HepG2 (cell line): ENCODE results near the gene CCDC167. TPM values are rescaled to one million over a fixed set of nuclear protein-coding genes. Genes with fewer than 3 reads are reported as not detected.
A peak's percentile ranks its signal among the peaks of the same experiment; 100 is the strongest.

Source experiments
- ATAC-seq: fragments of 200-7000 bp; cut with Tn5 transposase; 3 replicates; pipeline ENCODE4 v1.9.1; 2020; ENCODE audit warnings: mild to moderate bottlenecking, moderate library complexity
- BruUV-seq: library from RNA; stranded (reverse); fragments of 400-500 nt; replicated peaks from 2 replicates; lab custom pipeline; 2021; lab: Mats Ljungman, UMichigan
- CTCF ChIA-PET: fragments of 300-600 bp; formaldehyde crosslinking; extraction: SDS; loops from one replicate; lab custom pipeline; 2021; ENCODE audit warnings: low total read pairs, inconsistent platforms, low intra/inter-chr PET ratio; lab: Yijun Ruan, JAX
- POLR2A ChIA-PET: fragments of 350-600 bp; sonication (Branson Sonifier 250); formaldehyde crosslinking; loops from one replicate; lab custom pipeline; 2020; ENCODE audit warnings: antibody characterized with exemption, inconsistent platforms; lab: Yijun Ruan, JAX
- DNase-seq: peaks from one replicate; pipeline ENCODE4 v3.0.0-alpha.2; 2015; ENCODE audit warnings: low spot score
- FAIRE-seq: peaks from 3 replicates; lab custom pipeline; 2011; peaks lifted over from hg19 to GRCh38; lab: Jason Lieb, UNC
- H2AFZ ChIP-seq: one replicate; pipeline ENCODE4 v1.6.1; 2011; ENCODE audit warnings: low read length, inconsistent platforms
- H3K27ac ChIP-seq: fragments of 300-600 bp; 3 replicates; pipeline ENCODE4 v1.8.0; 2011; ENCODE audit warnings: mixed run types, mild to moderate bottlenecking, mixed read lengths, low read length, inconsistent platforms; ENCODE audit not compliant: insufficient read depth; ENCODE audit errors: extremely low read length
- H3K27me3 ChIP-seq, 2 experiments: fragments of 200-600 bp in 1 of 2; 2 replicates in 1 of 2; 3 replicates in 1 of 2; pipeline versions ENCODE4 v1.6.0 to v1.8.0; 2011; ENCODE audit warnings: low read length in 2 of 2, mild to moderate bottlenecking in 2 of 2, moderate library complexity in 2 of 2, inconsistent platforms in 1 of 2; ENCODE audit not compliant: insufficient read depth in 2 of 2, control insufficient read depth in 1 of 2
- H3K36me3 ChIP-seq, 2 experiments: fragments of 200-600 bp in 1 of 2; replicated peaks in 1 of 2; 2 replicates in 1 of 2; 3 replicates in 1 of 2; pipeline versions ENCODE4 v1.5.1 to v1.8.0; 2011; ENCODE audit warnings: low read length in 2 of 2, inconsistent platforms in 1 of 2; ENCODE audit not compliant: insufficient read depth in 2 of 2, control insufficient read depth in 1 of 2
- H3K4me1 ChIP-seq: 2 replicates; pipeline ENCODE4 v1.5.1; 2012; ENCODE audit warnings: low read length, inconsistent platforms; ENCODE audit not compliant: insufficient read depth
- H3K4me2 ChIP-seq: 2 replicates; pipeline ENCODE4 v1.6.0; 2011; ENCODE audit warnings: low read depth, low read length, inconsistent platforms
- H3K4me3 ChIP-seq, 3 experiments: fragments of 200-600 bp in 1 of 3; sonication (generic), shearing (Covaris generic) in 1 of 3; replicated peaks in 1 of 3; 2 replicates each; pipeline ENCODE4 v1.5.1; 2011 to 2016; ENCODE audit warnings: low read length in 3 of 3, inconsistent platforms in 2 of 3, low read depth in 2 of 3, mild to moderate bottlenecking in 2 of 3, control low read depth in 1 of 3, mixed read lengths in 1 of 3; ENCODE audit not compliant: insufficient read depth in 1 of 3
- H3K79me2 ChIP-seq: one replicate; pipeline ENCODE4 v1.6.1; 2011; ENCODE audit warnings: low read length, inconsistent platforms; ENCODE audit not compliant: insufficient read depth
- H3K9ac ChIP-seq: 2 replicates; pipeline ENCODE4 v1.6.0; 2011; ENCODE audit warnings: mild to moderate bottlenecking, low read depth, low read length, inconsistent platforms; ENCODE audit not compliant: insufficient read depth
- H3K9me3 ChIP-seq: 2 replicates; pipeline ENCODE4 v1.5.1; 2012; ENCODE audit warnings: mild to moderate bottlenecking, low read length
- H4K20me1 ChIP-seq: 2 replicates; pipeline ENCODE4 v1.6.0; 2011; ENCODE audit warnings: inconsistent platforms, mild to moderate bottlenecking, low read length, moderate library complexity; ENCODE audit not compliant: insufficient read depth
- HOXA3 ChIP-seq: sonication (generic); formaldehyde crosslinking; IDR thresholded peaks from 2 replicates; pipeline ENCODE4 v1.5.0; 2020; ENCODE audit warnings: missing genetic modification reagents
- KLF11 ChIP-seq: IDR thresholded peaks from 2 replicates; pipeline ENCODE4 v1.6.1; 2016; ENCODE audit warnings: missing compliant biosample characterization
- MIXL1 ChIP-seq: IDR thresholded peaks from 2 replicates; pipeline ENCODE4 v1.6.1; 2016
- PRMT3 ChIP-seq: sonication (generic); formaldehyde crosslinking; IDR thresholded peaks from 2 replicates; pipeline ENCODE4 v1.8.1; 2022; ENCODE audit warnings: low read depth, mild to moderate bottlenecking, moderate library complexity, missing genetic modification reagents, borderline replicate concordance
- ZMYM2 ChIP-seq: sonication (generic); formaldehyde crosslinking; IDR thresholded peaks from 2 replicates; pipeline ENCODE4 v1.8.0; 2022; ENCODE audit warnings: mild to moderate bottlenecking, missing genetic modification reagents
- ZNF160 ChIP-seq: sonication (generic); formaldehyde crosslinking; IDR thresholded peaks from 2 replicates; pipeline ENCODE4 v1.8.0; 2022; ENCODE audit warnings: mild to moderate bottlenecking, inconsistent platforms, missing genetic modification reagents
- ZNF546 ChIP-seq: sonication (generic); formaldehyde crosslinking; conservative IDR thresholded peaks from 2 replicates; pipeline ENCODE4 v1.8.1; 2023; ENCODE audit warnings: mild to moderate bottlenecking, missing genetic modification reagents
- ZNF564 ChIP-seq: sonication (generic); formaldehyde crosslinking; IDR thresholded peaks from 2 replicates; pipeline ENCODE4 v1.8.1; 2023; ENCODE audit warnings: mild to moderate bottlenecking, missing genetic modification reagents
- ZNF629 ChIP-seq: sonication (generic); formaldehyde crosslinking; conservative IDR thresholded peaks from 2 replicates; pipeline ENCODE4 v1.5.0; 2020; ENCODE audit warnings: missing genetic modification reagents
- ZNF652 ChIP-seq: IDR thresholded peaks from 2 replicates; pipeline ENCODE4 v1.6.1; 2016; ENCODE audit warnings: low read depth, borderline replicate concordance
- ZNF776 ChIP-seq: sonication (generic); formaldehyde crosslinking; IDR thresholded peaks from 2 replicates; pipeline ENCODE4 v1.4.0; 2020; ENCODE audit warnings: mild to moderate bottlenecking, missing genetic modification reagents
- WGBS: methylation state at CpG from one replicate; pipeline ENCODE4 v1.1.6; 2017; ENCODE audit warnings: low lambda C conversion rate; 5-methylcytosine and 5-hydroxymethylcytosine counted together
- in situ Hi-C: cut with HindIII; loops from 2 replicates; pipeline ENCODE4 v1.10.0; 2017; ENCODE audit warnings: low pct_unique_long_range_greater_than_20kb; ENCODE audit not compliant: extremely low pct_ligation_motif_present
- intact Hi-C: fragments of 100-400 bp; cut with micrococcal nuclease; formaldehyde crosslinking; loops from one replicate; pipeline ENCODE4 v1.10.0; 2022; ENCODE audit not compliant: unreplicated experiment
- polyA plus RNA-seq, 8 experiments: library from polyadenylated mRNA; depleted of rRNA in 3 of 8; stranded (reverse) in 7 of 8; unstranded in 1 of 8; fragments of >200 nt; fragmentation: Illumina TruSeq in 4 of 8; extraction: Trizol in 4 of 8; gene quantifications; 2 replicates each; pipeline versions ENCODE4 v1.2.1 to v1.2.3, GENCODE V29; 2011 to 2016; ENCODE audit warnings: low read depth in 4 of 8, missing spikeins in 1 of 8, mixed read lengths in 1 of 8; ENCODE audit not compliant: insufficient read depth in 1 of 8
- total RNA-seq, 5 experiments: library from RNA; depleted of rRNA; stranded (reverse); fragments of >200 nt; fragmentation: Illumina TruSeq; extraction: Trizol; gene quantifications; 2 replicates each; pipeline ENCODE4 v1.2.3, GENCODE V29; 2016; ENCODE audit warnings: low read depth in 1 of 5
- TF ChIP-seq, protein P1 (sequence below): sonication (generic); formaldehyde crosslinking; conservative IDR thresholded peaks from 2 replicates; pipeline ENCODE4 v1.8.1; 2023; ENCODE audit warnings: missing genetic modification reagents
- TF ChIP-seq, protein P2 (sequence below): sonication (generic); formaldehyde crosslinking; IDR thresholded peaks from 2 replicates; pipeline ENCODE4 v1.5.0; 2020; ENCODE audit warnings: mild to moderate bottlenecking, missing genetic modification reagents
- TF ChIP-seq, protein P3 (sequence below): sonication (generic); formaldehyde crosslinking; IDR thresholded peaks from 2 replicates; pipeline ENCODE4 v1.5.0; 2020; ENCODE audit warnings: missing genetic modification reagents, mild to moderate bottlenecking, borderline replicate concordance

The CCDC167 gene
- total and polyA plus RNA-seq, 2 of the 13 experiments (the other 11 are each of a cell fraction or from before 2014, with no cell fraction given), result 48.4 to 66.8 TPM

DNA sequence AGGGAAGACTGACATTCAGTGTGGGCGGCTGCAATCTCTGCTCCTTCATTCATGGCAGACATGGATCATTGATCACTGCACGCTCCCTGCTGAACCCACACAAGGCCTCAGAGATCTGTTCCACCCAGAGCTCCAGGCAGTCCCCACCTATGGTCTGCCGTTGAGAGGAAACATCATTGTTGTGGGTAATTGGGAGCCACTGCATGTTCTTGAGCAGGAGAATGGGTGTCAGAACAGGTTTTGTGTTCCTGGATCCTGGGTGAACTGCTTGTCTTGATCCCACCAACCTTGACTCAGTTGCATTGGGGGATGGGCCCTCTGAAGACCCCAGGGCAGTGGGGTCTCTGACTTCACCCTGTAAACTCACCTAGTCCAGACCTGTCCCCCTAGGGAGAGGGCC lies 23.1 kb upstream of the CCDC167 start (continued):
- TF ChIP-seq, protein P1, sequence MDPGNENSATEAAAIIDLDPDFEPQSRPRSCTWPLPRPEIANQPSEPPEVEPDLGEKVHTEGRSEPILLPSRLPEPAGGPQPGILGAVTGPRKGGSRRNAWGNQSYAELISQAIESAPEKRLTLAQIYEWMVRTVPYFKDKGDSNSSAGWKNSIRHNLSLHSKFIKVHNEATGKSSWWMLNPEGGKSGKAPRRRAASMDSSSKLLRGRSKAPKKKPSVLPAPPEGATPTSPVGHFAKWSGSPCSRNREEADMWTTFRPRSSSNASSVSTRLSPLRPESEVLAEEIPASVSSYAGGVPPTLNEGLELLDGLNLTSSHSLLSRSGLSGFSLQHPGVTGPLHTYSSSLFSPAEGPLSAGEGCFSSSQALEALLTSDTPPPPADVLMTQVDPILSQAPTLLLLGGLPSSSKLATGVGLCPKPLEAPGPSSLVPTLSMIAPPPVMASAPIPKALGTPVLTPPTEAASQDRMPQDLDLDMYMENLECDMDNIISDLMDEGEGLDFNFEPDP (CRISPR knock-in tag), result no peak
- TF ChIP-seq PRMT3 (CRISPR knock-in tag) (no peak), HOXA3 (CRISPR knock-in tag) (no peak)

GRCh38 chr6:37521674-37522073 lies 22.0 kb upstream of the CCDC167 start:
- in situ Hi-C loops, result no loop called here
- H3K79me2 ChIP-seq, result no peaks in the 10 kb centered on the region
- no peak overlapping the region for H2AFZ ChIP-seq
- H3K4me2 ChIP-seq, result no peak overlapping the region
- FAIRE-seq, result no peak
- CTCF ChIA-PET, result no interaction called here
- TF ChIP-seq MIXL1 (no peak), ZNF546 (CRISPR knock-in tag) (no peak), ZNF629 (0 out of 2 replicates have a peak, but pooled peaks have one; percentile 21)
- TF ChIP-seq, all 625 proteins: peak for 1
- Histone ChIP-seq H3K4me1 (peaks cover 8% of the 10 kb centered on the region), H3K4me3 (no peak overlapping the region), H3K9ac (no peak overlapping the region), H4K20me1 (no peaks in the 10 kb centered on the region), H3K27ac (no peak overlapping the region), H3K36me3 (no peaks in the 10 kb centered on the region), H3K9me3 (no peaks in the 10 kb centered on the region), H3K27me3 (peaks cover 2 to 13% of the 10 kb centered on the region in 2 experiments; a peak in 2 of 5 replicates)
- no peak for ATAC-seq
- no TSS peak for BruUV-seq
- no peak for DNase-seq
- WGBS, result 19% methylated on average over 4 of the region's 4 CpGs
- intact Hi-C loops, result no loop called here
- POLR2A ChIA-PET, result no interaction called here

DNA sequence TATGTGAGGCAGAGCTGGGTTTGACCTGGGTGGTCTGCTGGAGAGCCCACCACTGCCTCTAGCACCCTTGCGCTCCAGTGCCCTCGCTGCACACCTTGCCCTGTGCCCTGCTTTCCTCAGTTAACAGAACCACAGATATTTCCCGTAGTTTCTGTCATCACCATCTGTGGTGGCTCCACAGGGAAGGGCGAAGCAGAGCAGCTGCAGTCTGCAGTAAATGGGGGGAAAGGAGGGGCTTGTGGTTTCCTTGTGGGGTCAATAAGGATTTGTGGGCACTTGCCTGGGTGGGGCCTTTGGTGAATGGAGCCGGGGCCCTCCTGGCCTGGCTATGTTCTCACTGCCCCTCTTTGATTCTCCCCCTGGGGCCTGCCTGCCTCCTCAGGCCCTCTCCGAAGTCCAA lies 21.2 kb upstream of the CCDC167 start:
- 81% methylated on average over 6 of the region's 6 CpGs for WGBS
- H3K4me2 ChIP-seq, result no peak overlapping the region
- peaks cover 2 to 13% of the 10 kb centered on the region in 2 experiments; a peak in 2 of 5 replicates for H3K27me3 ChIP-seq
- in situ Hi-C loops (no loop called here), intact Hi-C loops (no loop called here)
- no peak overlapping the region for H2AFZ ChIP-seq
- DNase-seq (no peak), FAIRE-seq (no peak), ATAC-seq (no peak)
- no peaks in the 10 kb centered on the region for H3K79me2 ChIP-seq
- H3K9me3 ChIP-seq, result no peaks in the 10 kb centered on the region
- ChIA-PET CTCF (no interaction called here), POLR2A (no interaction called here)
- no peaks in the 10 kb centered on the region for H4K20me1 ChIP-seq
- no peak overlapping the region for H3K4me3 ChIP-seq
- H3K36me3 ChIP-seq, result no peaks in the 10 kb centered on the region
- no peak overlapping the region for H3K9ac ChIP-seq
- BruUV-seq, result no TSS peak
- peaks cover 15% of the 10 kb centered on the region for H3K4me1 ChIP-seq
- no peak overlapping the region for H3K27ac ChIP-seq
- no peak for TF ChIP-seq ZNF160 (CRISPR knock-in tag)
- TF ChIP-seq ZMYM2 (CRISPR knock-in tag), result no peak
- TF ChIP-seq ZNF776, result no peak
- TF ChIP-seq ZNF652 (CRISPR knock-in tag), result no peak
- TF ChIP-seq, protein P2, sequence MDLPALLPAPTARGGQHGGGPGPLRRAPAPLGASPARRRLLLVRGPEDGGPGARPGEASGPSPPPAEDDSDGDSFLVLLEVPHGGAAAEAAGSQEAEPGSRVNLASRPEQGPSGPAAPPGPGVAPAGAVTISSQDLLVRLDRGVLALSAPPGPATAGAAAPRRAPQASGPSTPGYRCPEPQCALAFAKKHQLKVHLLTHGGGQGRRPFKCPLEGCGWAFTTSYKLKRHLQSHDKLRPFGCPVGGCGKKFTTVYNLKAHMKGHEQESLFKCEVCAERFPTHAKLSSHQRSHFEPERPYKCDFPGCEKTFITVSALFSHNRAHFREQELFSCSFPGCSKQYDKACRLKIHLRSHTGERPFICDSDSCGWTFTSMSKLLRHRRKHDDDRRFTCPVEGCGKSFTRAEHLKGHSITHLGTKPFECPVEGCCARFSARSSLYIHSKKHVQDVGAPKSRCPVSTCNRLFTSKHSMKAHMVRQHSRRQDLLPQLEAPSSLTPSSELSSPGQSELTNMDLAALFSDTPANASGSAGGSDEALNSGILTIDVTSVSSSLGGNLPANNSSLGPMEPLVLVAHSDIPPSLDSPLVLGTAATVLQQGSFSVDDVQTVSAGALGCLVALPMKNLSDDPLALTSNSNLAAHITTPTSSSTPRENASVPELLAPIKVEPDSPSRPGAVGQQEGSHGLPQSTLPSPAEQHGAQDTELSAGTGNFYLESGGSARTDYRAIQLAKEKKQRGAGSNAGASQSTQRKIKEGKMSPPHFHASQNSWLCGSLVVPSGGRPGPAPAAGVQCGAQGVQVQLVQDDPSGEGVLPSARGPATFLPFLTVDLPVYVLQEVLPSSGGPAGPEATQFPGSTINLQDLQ (CRISPR knock-in tag), result no peak
- TF ChIP-seq, protein P3, sequence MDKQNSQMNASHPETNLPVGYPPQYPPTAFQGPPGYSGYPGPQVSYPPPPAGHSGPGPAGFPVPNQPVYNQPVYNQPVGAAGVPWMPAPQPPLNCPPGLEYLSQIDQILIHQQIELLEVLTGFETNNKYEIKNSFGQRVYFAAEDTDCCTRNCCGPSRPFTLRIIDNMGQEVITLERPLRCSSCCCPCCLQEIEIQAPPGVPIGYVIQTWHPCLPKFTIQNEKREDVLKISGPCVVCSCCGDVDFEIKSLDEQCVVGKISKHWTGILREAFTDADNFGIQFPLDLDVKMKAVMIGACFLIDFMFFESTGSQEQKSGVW (CRISPR knock-in tag), result no peak
- no peak for TF ChIP-seq ZNF564 (CRISPR knock-in tag)
- TF ChIP-seq KLF11, result no peak
